HUDEP-2 (cell line): ENCODE data around the gene USH1G.

Experiments
- DNase-seq, 76 experiments: peaks; one replicate each; lab custom pipeline; 2025; ENCODE audit not compliant: unreplicated experiment in 76 of 76; lab: John Stamatoyannopoulos, UW

The USH1G gene

GRCh38 chr17:74954665-74955421, 31.8 kb upstream of the USH1G start:
- peak in 14 of 76 experiments; percentile 6 to 43 (median 14) for DNase-seq

DNA sequence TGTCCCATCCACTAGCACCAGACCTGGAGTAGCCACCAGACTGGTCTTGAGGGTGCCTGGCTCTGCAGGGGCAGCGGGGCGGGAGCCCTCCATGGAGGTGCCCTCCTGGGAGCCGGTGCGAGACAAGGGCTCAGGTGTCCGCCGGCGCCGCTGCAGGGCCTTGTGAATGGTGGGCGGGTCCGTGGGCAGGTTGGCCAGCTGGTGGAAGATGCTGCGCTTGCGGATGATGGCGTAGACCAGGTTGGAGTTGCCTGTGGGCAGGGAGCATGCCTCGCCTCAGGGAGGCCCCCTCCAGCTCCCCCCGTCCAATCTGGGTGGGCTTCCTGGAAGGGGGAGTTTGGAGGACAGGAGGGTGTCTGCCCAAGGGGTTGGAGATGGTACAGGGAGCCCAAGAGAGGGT, 31.1 kb upstream of the USH1G start:
- no peak for DNase-seq

DNA sequence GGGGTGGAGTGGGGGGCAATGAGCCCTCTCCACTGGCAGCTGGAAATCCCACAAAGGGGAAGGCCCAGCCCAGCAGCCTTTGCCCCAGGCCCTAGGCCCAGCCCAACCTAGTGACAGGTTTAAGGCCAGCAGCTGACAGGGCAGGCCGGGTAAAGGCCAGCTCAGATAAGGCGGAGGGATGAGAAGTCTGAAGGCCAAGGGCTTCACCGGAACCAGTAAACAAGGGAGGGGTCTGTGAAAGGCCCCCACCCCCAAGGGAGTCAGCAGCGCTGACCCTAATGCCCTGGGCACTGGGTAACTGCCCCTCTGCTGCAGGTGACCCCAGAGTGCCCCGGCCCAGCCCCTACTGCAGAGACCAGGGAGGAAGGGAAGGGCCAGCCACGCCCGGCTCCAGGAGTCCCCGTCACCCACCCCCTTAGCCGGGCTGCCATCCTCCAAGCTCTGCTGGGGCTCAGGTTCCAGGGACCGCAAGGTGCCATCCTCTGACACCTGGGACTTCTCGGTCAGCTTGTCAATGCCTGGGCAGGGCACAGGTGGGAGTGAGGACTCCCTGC, 30.2 kb upstream of the USH1G start:
- no peak for DNase-seq

GRCh38 chr17:74952431-74953133, 29.5 kb upstream of the USH1G start:
- no peak for DNase-seq

DNA sequence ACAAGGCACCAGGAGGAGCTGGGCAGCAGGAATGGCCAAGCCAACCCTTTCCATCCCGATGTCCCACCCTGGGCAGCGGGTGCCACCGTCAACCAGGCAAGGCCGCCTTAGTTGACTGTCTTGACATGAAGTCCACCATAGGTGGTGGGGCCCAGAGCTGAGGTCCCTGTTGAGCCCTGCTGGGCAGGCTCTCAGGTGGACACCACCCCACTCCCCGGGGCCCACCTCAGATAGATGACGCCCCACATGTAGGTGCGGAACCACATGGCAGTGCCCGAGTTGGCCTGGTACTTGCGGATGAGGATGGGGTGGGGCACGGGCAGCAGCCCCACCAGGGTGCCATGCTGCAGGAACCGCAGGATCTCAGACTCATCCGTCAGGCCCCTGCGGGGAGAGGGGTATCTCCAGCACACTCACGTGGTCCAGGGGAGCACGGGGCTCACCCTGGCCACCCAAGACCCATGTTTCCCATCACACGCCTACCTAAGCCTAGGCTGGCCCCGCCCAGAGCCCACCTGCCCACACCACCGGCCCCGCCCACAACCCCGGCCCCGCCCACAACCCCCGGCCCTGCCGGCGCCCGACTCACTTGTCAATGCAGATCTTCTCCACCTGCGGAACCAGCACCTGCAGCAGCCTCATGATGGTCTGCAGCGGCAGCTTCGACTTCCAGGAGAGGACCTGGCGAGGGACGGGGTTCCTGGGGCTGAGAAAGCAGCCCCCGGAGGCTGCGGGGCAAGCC, 28.8 kb upstream of the USH1G start:
- DNase-seq, result no peak

GRCh38 chr17:74951065-74951464, 28.0 kb upstream of the USH1G start:
- DNase-seq, result no peak

- no peak for DNase-seq
Observed at GRCh38 chr17:74950207-74950606, 27.2 kb upstream of the USH1G start.

DNA sequence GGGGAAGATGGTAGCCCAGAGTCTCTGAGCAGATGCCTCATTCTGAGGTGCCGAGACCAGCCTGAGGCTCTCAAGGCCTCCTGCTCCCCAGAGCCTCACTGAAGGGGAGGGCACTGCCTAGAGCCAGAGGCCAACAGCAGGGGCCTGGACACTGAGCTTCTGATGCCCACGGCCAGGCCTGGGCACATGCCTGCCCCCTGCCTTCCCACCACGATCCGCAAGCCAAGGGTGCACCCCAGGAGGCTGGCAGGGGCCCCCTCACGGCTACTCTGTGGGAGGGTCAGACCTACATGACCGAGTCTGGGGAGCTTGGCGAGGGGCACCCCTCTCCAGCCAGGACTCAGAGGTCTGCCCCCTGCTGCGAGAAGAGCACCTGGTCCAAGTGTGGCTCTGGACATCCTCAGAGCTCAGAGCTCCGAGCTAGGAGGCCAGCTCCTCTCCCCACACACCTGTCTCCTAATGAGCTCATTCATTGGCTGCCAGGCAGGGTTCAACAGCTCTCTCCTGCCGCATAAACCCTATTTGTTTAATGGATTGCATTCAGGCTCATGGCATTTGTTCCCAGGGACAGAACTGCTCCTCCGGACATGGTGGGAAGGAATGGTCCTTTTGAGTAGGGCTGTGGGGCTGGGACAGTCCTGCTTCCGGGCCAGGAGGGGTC, 26.5 kb upstream of the USH1G start:
- DNase-seq, result no peak

DNA sequence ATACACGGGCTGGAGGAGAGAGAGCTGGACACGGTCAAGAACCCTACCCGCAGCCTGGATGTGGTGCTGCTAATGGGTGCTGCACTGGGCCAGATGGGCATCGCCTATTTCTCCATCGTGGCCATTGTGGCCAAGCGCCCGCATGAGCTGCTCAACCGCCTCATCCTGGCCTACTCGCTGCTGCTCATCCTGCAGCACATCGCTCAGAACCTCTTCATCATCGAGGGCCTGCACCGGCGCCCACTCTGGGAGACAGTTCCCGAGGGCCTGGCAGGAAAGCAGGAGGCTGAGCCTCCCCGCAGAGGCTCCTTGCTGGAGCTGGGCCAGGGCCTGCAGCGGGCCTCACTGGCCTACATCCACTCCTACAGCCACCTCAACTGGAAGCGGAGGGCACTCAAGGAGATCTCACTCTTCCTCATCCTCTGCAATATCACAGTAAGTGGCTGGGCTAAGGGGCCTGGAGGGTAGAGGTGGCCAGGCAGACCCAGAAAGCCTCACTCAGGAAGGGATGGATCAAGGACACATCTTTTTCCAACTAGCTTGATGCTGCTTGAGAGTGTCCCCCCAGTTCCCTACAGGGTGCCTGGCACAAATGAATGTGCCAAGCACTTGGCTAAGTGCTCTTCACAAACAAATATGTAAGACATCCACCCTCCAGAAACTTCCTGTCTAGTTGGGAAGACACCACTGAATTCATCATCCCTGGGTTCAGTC, 24.1 kb upstream of the USH1G start:
- no peak for DNase-seq

- DNase-seq, result no peak
Observed at GRCh38 chr17:74946641-74947040, 23.6 kb upstream of the USH1G start.

GRCh38 chr17:74945543-74945942, 22.5 kb upstream of the USH1G start:
- no peak for DNase-seq

DNA sequence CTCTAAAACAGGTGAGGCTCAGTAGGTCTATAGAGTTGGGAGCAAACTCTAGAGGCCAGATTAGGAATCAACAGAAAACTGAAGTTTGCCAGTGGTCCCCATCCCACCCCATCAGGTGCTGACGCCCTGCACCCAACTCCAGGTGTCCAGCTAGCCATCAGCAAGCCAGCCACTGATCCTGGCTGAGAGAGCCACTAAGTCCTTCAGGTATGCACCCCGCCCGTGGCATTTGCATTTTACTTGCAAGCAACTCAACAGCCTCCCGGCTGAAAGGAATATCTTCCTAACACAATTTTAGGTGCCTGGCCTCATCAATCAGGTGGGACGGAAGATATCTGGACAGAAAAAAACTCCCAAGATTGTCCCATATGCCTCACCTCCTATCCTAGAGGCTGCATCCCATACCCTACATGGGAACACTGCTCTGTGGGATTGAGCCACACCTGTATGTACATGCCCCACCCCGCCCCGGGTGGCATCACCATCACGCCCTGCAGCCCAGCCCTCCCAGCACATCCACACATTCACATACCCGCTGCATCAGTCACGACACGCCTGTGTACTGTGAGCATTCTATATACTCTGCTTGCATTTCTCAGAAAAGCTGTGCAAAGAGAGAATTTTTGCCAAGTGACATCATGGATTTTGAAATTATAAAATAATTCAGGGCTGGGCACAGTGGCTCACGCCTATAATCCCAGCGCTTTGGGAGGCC, 20.9 kb upstream of the USH1G start:
- no peak for DNase-seq

GRCh38 chr17:74941128-74941725, 18.2 kb upstream of the USH1G start:
- no peak for DNase-seq

- no peak for DNase-seq
Observed at GRCh38 chr17:74939534-74939933, 16.5 kb upstream of the USH1G start.

GRCh38 chr17:74938194-74938950, 15.3 kb upstream of the USH1G start:
- DNase-seq, result no peak

GRCh38 chr17:74937064-74938051, 14.3 kb upstream of the USH1G start:
- DNase-seq, result no peak

GRCh38 chr17:74936470-74936799, 13.4 kb upstream of the USH1G start:
- DNase-seq, result no peak
